ENCODE results near the gene FGF12. TPM values are rescaled to one million over a fixed set of nuclear protein-coding genes. Genes with fewer than 3 reads are reported as not detected.

Gene FGF12
- total RNA-seq, 1 experiment from 2014 or later: 0.07 TPM

DNA sequence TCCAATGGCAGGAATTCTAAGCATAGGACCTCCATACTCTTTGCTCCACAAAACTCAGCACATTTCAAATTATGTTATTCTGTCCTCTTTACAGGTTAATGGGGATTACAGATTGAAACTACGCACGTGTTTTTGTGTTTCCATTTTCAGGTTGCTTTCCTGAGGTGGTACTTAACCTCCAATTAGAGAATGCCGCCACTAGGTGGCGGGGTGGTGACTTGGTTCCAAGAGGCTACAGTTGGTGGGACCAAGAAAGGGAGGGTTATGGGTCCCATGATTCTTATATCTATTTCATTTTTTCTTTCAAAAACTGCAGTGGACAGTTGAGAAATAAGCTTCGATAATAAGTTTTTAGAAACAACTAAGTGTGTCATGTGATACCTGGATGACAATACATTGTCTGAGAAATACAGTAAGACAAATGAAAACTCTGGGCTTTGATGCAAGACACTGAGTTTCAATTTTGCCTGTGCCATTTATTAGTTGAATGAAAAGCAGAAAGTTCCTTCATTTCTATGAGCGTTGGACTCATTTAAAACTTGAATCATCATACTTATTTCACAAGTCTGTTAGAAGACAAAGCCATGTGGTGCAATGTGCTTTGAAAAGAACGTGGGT is 539.0 kb downstream of the FGF12 start (continued):
- TF ChIP-seq, protein P1, sequence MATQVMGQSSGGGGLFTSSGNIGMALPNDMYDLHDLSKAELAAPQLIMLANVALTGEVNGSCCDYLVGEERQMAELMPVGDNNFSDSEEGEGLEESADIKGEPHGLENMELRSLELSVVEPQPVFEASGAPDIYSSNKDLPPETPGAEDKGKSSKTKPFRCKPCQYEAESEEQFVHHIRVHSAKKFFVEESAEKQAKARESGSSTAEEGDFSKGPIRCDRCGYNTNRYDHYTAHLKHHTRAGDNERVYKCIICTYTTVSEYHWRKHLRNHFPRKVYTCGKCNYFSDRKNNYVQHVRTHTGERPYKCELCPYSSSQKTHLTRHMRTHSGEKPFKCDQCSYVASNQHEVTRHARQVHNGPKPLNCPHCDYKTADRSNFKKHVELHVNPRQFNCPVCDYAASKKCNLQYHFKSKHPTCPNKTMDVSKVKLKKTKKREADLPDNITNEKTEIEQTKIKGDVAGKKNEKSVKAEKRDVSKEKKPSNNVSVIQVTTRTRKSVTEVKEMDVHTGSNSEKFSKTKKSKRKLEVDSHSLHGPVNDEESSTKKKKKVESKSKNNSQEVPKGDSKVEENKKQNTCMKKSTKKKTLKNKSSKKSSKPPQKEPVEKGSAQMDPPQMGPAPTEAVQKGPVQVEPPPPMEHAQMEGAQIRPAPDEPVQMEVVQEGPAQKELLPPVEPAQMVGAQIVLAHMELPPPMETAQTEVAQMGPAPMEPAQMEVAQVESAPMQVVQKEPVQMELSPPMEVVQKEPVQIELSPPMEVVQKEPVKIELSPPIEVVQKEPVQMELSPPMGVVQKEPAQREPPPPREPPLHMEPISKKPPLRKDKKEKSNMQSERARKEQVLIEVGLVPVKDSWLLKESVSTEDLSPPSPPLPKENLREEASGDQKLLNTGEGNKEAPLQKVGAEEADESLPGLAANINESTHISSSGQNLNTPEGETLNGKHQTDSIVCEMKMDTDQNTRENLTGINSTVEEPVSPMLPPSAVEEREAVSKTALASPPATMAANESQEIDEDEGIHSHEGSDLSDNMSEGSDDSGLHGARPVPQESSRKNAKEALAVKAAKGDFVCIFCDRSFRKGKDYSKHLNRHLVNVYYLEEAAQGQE (IDR thresholded peaks at IDR 0.05; ENCODE audit: low read depth): no peak

DNA sequence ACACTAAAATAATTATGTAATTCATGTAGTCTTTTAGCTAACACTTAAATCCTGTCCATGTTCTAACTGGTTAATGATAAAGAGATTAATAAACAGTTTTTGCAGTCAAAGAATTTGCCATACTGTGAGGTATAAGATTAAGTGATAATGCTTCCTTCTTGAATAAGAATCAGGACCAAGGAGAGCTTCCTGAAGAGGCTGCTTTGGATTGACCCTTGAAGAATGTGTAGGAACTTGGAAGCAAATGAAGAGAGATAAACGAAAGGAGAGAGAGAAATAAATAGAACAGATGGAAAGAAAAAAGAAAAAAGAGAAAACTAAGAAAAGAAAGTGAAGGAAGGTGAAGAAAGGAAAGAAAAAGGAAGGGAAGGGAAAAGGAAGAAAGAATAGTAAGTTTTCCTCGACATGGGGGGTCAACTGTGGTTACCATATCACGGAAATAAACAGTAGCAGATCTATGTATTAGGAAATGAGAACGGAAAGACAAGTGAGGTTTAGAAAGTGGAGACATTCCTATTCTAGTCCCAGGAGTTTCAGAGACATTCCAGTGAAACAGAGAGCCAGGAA is 539.8 kb downstream of the FGF12 start:
- TF ChIP-seq ZNF274 (IDR thresholded peaks at IDR 0.05; ENCODE audit: low read depth, low read length) (no peak), EZH2phosphoT487 (IDR thresholded peaks at IDR 0.05; ENCODE audit: borderline replicate concordance) (no peak)
- TF ChIP-seq, protein P1 (IDR thresholded peaks at IDR 0.05; ENCODE audit: low read depth): peak; percentile 36
- intact Hi-C loops (cut with micrococcal nuclease): loop anchor here (1.0 kb wide), 2 partner anchors 236 to 257 kb away; no protein-coding TSS in a partner anchor
- Histone ChIP-seq H3K27me3 (ENCODE audit: insufficient read depth, low read length) (no peaks in the 10 kb centered on the region), H3K4me2 (ENCODE audit: low read length) (0 out of 2 replicates have a peak overlapping the region, but pooled peaks have one; percentile 42), H3K36me3 (ENCODE audit: control insufficient read depth in 1 of 2, insufficient read depth in 2 of 2, low read length in 2 of 2) (no peaks in the 10 kb centered on the region), H3K79me2 (ENCODE audit: insufficient read depth, low read length) (no peaks in the 10 kb centered on the region), H3K9me2 (ENCODE audit: insufficient read depth) (no peaks in the 10 kb centered on the region), H3K27ac (ENCODE audit: low read depth, low read length) (no peak overlapping the region), H4K20me1 (ENCODE audit: insufficient read depth) (no peaks in the 10 kb centered on the region), H3K9me3 (ENCODE audit: control insufficient read depth in 1 of 2, insufficient read depth in 1 of 2, low read depth in 1 of 2, low read length in 2 of 2) (no peaks in the 10 kb centered on the region), H3K4me1 (ENCODE audit: control insufficient read depth in 1 of 2, insufficient read depth in 2 of 2, low read length in 2 of 2) (no peaks in the 10 kb centered on the region), H2AFZ (ENCODE audit: low read depth, low read length, poor library complexity, severe bottlenecking) (peak overlapping the region; percentile 92), H3K9ac (ENCODE audit: low read length) (no peak overlapping the region), H3K4me3 (replicated peaks in 1 of 2; ENCODE audit: low read depth in 1 of 2, low read length in 2 of 2) (no peak overlapping the region)
- no TSS peak for BruUV-seq (replicated peaks)
- CTCF ChIA-PET: interaction anchor here (0.6 to 1.3 kb wide), 2 partner anchors 178 to 238 kb away, joined by 3 read pairs; no protein-coding TSS in a partner anchor
- POLR2A ChIA-PET: no interaction called here
- no peak for ATAC-seq
- DNase-seq (ENCODE audit: low read depth, low spot score): no peak
- RAD21 ChIA-PET (ENCODE audit: low non-redundant PET in 1 of 2, low total read pairs in 2 of 2, uncharacterized antibody in 2 of 2, unreplicated experiment in 2 of 2): no interaction called here
